MM.1S (cell line): ENCODE results near the gene ATXN1.

Experiments
- DNase-seq: peaks from one replicate; pipeline ENCODE4 v3.0.0-alpha.2; 2015
- H2AFZ ChIP-seq: fragments of 300-600 bp; sonication (generic); 2 replicates; pipeline ENCODE4 v1.6.0; 2016; ENCODE audit warnings: antibody characterized with exemption, low read length
- H3F3A ChIP-seq: fragments of 300-600 bp; sonication (generic); 2 replicates; pipeline ENCODE4 v1.6.1; 2016; ENCODE audit warnings: mild to moderate bottlenecking, antibody characterized with exemption, low read length, moderate library complexity, mixed read lengths; ENCODE audit not compliant: insufficient read depth
- H3K27ac ChIP-seq: fragments of 300-600 bp; sonication (generic); 2 replicates; pipeline ENCODE4 v1.5.1; 2016; ENCODE audit warnings: mild to moderate bottlenecking, low read length
- H3K27me3 ChIP-seq: fragments of 300-600 bp; sonication (generic); replicated peaks from 2 replicates; pipeline ENCODE4 v1.6.0; 2016; ENCODE audit warnings: low read length; ENCODE audit not compliant: insufficient read depth
- H3K36me3 ChIP-seq: fragments of 300-600 bp; sonication (generic); replicated peaks from 2 replicates; pipeline ENCODE4 v1.6.1; 2016; ENCODE audit warnings: mild to moderate bottlenecking, low read length, mixed read lengths; ENCODE audit not compliant: insufficient read depth
- H3K4me1 ChIP-seq: fragments of 300-600 bp; sonication (generic); 2 replicates; pipeline ENCODE4 v1.6.1; 2016; ENCODE audit warnings: low read length, mixed read lengths
- H3K4me2 ChIP-seq: fragments of 300-600 bp; sonication (generic); 2 replicates; pipeline ENCODE4 v1.6.0; 2016; ENCODE audit warnings: low read depth, low read length
- H3K4me3 ChIP-seq: fragments of 300-600 bp; sonication (generic); 2 replicates; pipeline ENCODE4 v1.5.1; 2016; ENCODE audit warnings: low read length, mixed read lengths
- H3K79me2 ChIP-seq: fragments of 300-600 bp; sonication (generic); 2 replicates; pipeline ENCODE4 v1.6.1; 2016; ENCODE audit warnings: mixed run types, low read length, mixed read lengths
- H3K9ac ChIP-seq: fragments of 300-600 bp; sonication (generic); 2 replicates; pipeline ENCODE4 v1.6.1; 2016; ENCODE audit warnings: low read length, mixed read lengths
- H3K9me2 ChIP-seq: fragments of 300-600 bp; sonication (generic); replicated peaks from 2 replicates; pipeline ENCODE4 v1.6.1; 2016; ENCODE audit warnings: mild to moderate bottlenecking, low read length, mixed read lengths; ENCODE audit not compliant: insufficient read depth
- H3K9me3 ChIP-seq: fragments of 300-600 bp; sonication (generic); replicated peaks from 2 replicates; pipeline ENCODE4 v1.6.1; 2016; ENCODE audit warnings: mild to moderate bottlenecking, low read length, mixed read lengths; ENCODE audit not compliant: insufficient read depth
- H4K20me1 ChIP-seq: fragments of 300-600 bp; sonication (generic); 2 replicates; pipeline ENCODE4 v1.6.1; 2016; ENCODE audit warnings: mild to moderate bottlenecking, low read length, moderate library complexity, mixed read lengths; ENCODE audit not compliant: insufficient read depth
- EZH2 ChIP-seq: fragments of 300-600 bp; sonication (generic); optimal IDR thresholded peaks from 2 replicates; pipeline ENCODE3; 2017; ENCODE audit warnings: low read depth, mild to moderate bottlenecking, antibody characterized with exemption, low read length, mixed read lengths
- EZH2phosphoT487 ChIP-seq: fragments of 300-600 bp; sonication (generic); IDR thresholded peaks from 2 replicates; pipeline ENCODE4 v1.6.1; 2018; ENCODE audit warnings: antibody characterized with exemption, low read length
- TF ChIP-seq, protein P1 (sequence below): fragments of 300-600 bp; sonication (generic); IDR thresholded peaks from 2 replicates; pipeline ENCODE4 v1.5.1; 2016; ENCODE audit warnings: antibody characterized with exemption, low read length, mixed read lengths

The ATXN1 gene

DNA sequence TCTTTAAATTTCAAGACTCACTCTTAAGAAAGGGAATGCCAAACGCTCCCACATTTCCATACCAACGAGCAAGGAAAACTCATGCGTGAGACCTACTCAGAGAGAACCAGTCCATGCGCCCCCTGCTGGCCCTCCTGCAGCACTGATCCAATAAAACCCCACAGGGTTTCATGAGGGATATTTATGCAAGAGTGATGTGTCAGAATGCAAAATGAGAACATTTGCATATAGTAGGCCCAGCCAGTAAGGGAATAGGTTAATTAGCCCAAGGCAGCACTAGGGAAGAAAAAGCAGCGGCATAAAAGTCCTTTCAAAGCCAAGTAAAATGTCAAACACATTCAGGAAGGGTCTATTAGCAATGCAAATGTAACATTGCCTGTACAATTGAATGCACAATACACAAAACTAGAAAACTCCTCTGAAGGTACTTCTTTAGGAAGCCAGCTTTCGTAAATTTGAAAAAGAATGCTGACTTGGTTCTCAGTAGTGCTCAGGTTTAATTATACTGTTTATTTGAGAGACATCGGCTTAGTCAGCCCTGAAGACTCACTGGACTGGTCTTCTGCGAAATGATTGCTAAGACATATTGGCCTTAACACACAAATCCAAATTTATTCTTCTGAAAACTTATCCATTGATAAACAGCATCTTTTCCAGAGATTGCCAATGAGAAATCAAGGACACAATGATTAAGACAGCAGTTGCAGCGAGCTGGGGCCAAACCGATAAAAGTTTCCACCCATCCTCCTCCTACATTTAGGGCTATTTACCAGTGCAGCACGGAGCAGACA lies 429.7 kb downstream of the ATXN1 start:
- Histone ChIP-seq H3K36me3 (no peaks in the 10 kb centered on the region), H3K9ac (peak overlapping the region; percentile 29; the same call in 1 of the 2 replicates), H3K4me3 (peak overlapping the region; percentile 38), H3K27me3 (no peaks in the 10 kb centered on the region), H3F3A (peaks cover 4% of the 10 kb centered on the region), H3K79me2 (no peaks in the 10 kb centered on the region), H2AFZ (peak overlapping the region; percentile 27; the same call in 1 of the 2 replicates), H3K27ac (peak overlapping the region; percentile 58; the same call in 1 of the 2 replicates), H3K9me3 (no peaks in the 10 kb centered on the region), H3K9me2 (no peaks in the 10 kb centered on the region), H3K4me2 (peak overlapping the region; percentile 74), H3K4me1 (peaks cover 6% of the 10 kb centered on the region; the same call in 1 of the 2 replicates), H4K20me1 (no peaks in the 10 kb centered on the region)
- DNase-seq, result peak; percentile 60
- TF ChIP-seq, protein P1, sequence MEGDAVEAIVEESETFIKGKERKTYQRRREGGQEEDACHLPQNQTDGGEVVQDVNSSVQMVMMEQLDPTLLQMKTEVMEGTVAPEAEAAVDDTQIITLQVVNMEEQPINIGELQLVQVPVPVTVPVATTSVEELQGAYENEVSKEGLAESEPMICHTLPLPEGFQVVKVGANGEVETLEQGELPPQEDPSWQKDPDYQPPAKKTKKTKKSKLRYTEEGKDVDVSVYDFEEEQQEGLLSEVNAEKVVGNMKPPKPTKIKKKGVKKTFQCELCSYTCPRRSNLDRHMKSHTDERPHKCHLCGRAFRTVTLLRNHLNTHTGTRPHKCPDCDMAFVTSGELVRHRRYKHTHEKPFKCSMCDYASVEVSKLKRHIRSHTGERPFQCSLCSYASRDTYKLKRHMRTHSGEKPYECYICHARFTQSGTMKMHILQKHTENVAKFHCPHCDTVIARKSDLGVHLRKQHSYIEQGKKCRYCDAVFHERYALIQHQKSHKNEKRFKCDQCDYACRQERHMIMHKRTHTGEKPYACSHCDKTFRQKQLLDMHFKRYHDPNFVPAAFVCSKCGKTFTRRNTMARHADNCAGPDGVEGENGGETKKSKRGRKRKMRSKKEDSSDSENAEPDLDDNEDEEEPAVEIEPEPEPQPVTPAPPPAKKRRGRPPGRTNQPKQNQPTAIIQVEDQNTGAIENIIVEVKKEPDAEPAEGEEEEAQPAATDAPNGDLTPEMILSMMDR, result peak; percentile 94
- no peak for TF ChIP-seq EZH2
- TF ChIP-seq EZH2phosphoT487, result no peak

DNA sequence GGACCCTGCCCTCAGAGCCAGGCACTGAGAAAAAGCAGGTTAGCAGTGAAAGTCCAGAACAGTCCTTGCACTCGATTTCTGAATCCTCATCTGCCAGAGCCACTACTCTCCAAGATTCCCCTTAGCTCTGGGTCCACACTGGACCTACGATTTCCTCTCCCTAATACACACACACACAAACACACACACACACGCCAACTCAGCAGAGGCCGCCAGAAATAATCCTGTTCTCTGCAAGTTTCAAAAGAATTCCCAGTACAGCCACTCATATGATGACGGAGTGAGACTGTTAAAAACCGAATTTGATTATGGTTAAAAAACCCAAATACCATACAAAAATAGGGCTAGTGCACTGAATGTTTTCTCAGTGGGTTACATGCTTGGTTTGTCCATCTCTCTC lies 432.0 kb downstream of the ATXN1 start:
- Histone ChIP-seq H3K4me1 (peaks cover 6% of the 10 kb centered on the region; the same call in 1 of the 2 replicates), H3K9ac (no peak overlapping the region), H3K79me2 (no peaks in the 10 kb centered on the region), H3F3A (peaks cover 4% of the 10 kb centered on the region), H3K9me3 (no peaks in the 10 kb centered on the region), H3K4me2 (no peak overlapping the region), H3K27me3 (no peaks in the 10 kb centered on the region), H3K27ac (no peak overlapping the region), H3K9me2 (no peaks in the 10 kb centered on the region), H3K36me3 (no peaks in the 10 kb centered on the region), H2AFZ (no peak overlapping the region), H3K4me3 (no peak overlapping the region), H4K20me1 (no peaks in the 10 kb centered on the region)
- TF ChIP-seq EZH2phosphoT487, result no peak
- DNase-seq, result no peak

DNA sequence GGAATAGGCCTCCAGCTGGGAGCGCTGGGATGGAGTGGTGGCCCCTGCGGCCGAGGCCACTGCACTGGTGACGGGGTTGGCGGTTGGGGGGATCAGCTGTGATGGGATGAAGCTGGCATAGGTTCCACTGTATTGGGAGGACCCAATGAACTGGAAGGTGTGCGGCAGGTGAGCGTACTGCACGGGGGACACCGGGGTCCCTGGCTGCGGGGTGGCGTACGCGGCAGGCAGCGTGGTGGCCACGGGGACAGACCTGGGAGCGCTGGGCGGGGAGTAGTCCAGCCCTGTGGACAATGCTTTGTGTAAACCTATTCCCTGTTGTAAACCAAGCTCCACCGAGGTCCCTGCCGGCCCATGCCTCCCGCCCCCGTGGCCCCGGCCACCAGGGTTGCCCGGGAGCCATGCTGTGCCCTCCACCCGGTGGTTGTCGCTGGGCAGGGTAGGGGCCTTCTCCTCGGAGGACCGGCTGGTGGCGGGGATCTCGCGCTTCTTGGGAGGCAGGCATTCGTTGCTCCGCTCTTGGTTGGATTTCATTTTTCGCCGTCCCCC lies 433.4 kb downstream of the ATXN1 start:
- Histone ChIP-seq H3K4me2 (no peak overlapping the region), H3K36me3 (no peaks in the 10 kb centered on the region), H3K4me1 (peaks cover 19% of the 10 kb centered on the region), H3K9me2 (no peaks in the 10 kb centered on the region), H3K9me3 (no peaks in the 10 kb centered on the region), H2AFZ (no peak overlapping the region), H3K9ac (no peak overlapping the region), H3K4me3 (no peak overlapping the region), H3K27me3 (no peaks in the 10 kb centered on the region), H4K20me1 (no peaks in the 10 kb centered on the region), H3F3A (peaks cover 14% of the 10 kb centered on the region), H3K79me2 (no peaks in the 10 kb centered on the region), H3K27ac (no peak overlapping the region)
- no peak for DNase-seq
- no peak for TF ChIP-seq EZH2
- TF ChIP-seq, protein P1, result no peak
- TF ChIP-seq EZH2phosphoT487, result no peak
